GM18511 (cell line): ENCODE results near the gene IFT27.

Experiments used
- ATAC-seq: cut with Tn5 transposase; IDR thresholded peaks from one replicate; pipeline ENCODE4 v1.9.1; 2021; ENCODE audit warnings: mild to moderate bottlenecking, moderate library complexity; ENCODE audit not compliant: unreplicated experiment

IFT27 gene, protein sequence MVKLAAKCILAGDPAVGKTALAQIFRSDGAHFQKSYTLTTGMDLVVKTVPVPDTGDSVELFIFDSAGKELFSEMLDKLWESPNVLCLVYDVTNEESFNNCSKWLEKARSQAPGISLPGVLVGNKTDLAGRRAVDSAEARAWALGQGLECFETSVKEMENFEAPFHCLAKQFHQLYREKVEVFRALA

DNA sequence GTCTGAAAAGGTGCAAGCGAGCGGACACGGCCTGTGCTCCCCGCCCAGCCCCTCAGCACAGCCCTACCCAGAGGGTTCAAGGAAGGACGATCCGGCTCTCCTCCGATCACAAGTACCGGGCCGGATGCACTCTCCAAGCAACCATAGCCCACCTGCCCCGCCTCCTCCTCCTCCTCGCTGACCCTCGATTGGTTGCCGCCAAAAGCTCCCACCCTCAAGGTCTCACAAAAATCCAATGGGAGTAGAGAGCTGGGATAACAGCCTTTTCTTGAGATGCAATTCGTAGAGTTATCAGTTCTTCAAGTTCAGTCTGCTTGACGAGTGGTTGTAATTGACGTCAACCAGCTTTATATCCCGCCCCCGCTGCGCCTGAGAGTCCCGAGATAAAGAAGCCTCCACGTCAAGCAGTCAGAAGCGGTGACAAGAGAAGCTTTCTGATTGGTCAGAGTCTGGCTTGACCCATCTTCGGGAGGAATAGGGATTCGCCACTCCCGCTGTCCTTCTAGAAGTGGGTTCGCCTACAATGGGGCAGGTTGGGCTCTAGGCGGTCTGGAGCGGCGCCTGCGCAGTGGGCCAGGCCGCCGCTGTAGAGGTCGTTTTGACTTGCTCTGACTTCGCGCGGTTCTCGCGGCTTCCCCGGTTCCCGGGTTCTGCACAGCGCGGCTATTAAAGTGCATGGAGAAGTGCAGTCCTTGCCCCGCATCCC, at the start of gene IFT27:
IFT27 (minus strand) TSS at position 156 of the 706 bp plus-strand sequence. CDS start 412 bp downstream, outside the sequence.
- ATAC-seq, result peak; percentile 92

- no peak for ATAC-seq
These were observed 48.7 kb upstream of the IFT27 start for GRCh38 chr22:36824655-36825054.

- no peak for ATAC-seq
These were observed 47.4 kb upstream of the IFT27 start for GRCh38 chr22:36823186-36823839.

- ATAC-seq, result no peak
These were observed 46.7 kb upstream of the IFT27 start for GRCh38 chr22:36822581-36822980.

DNA sequence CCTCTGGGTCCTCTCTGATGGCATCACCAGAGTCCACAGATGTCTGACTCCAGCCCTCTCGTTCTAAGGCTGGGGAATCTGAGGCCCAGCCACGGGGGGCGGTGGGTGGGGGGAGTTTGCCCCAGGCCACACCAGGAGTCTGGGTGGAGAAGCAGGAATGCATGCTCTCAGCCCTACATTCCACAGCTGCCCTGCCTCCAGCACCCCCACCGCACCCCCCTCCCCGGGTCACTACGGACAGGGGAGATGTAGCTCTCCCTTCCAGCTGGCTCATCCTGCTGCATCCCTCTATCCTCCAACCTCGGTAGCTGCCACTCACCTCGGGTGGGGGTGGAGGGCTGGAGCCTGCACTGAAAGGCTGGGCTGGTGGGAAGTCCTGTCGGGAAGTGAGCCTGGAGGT, 43.2 kb upstream of the IFT27 start:
- no peak for ATAC-seq

DNA sequence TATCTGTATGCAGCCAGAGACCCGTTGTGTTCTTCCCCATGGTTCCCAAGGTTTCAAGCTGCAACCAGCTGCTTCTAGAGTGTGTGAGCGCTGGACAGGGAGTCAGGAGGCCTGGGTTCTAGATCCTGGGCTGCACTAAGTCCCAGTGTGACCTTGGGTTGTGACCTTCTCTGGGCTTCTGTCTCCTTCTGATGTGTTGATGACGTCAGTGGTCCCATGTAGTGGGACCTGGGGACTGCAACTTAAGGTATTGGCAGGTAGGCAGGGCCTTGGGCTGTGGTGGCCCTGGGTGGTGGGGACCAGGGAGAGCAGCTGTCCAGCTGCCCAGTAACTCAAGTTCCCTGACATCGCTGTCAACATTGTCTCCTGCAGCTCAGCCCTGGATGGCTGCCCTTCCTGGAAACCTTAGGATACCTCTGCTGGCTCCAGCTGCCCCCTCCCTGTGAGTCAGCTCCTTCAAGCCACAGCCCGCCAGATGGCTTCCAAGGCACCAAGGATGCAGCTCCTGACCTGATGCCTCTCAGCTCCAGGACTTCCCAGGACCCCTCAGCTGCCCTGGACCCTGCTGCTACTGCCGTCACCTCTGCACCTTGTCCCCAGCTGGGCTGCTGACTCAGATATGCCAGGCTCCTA, 42.2 kb upstream of the IFT27 start:
- no peak for ATAC-seq

DNA sequence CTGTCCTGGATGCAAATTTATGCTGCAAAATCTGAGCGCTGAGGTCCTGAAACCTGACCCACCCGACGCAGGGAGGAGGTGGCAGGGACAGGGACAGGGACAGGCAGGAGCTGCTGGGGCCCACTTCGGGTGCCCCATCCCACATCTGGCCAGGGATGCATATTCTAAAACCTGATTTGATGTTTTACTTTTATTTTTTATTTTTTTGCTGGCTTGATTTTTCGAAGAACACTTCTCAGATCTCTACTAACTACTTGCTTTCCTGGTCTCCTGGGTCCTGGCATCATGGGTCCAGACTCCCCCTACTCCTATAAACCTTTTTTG, 41.6 kb upstream of the IFT27 start:
- no peak for ATAC-seq

- ATAC-seq, result no peak
These were observed 41.0 kb upstream of the IFT27 start, which contains the start of gene PVALB for GRCh38 chr22:36816636-36817524. Gene PVALB (minus strand): TSS chr22:36817035. CDS start chr22:36817005, 30 bp downstream.

- ATAC-seq, result no peak
These were observed 40.4 kb upstream of the IFT27 start for GRCh38 chr22:36816339-36816635.

DNA sequence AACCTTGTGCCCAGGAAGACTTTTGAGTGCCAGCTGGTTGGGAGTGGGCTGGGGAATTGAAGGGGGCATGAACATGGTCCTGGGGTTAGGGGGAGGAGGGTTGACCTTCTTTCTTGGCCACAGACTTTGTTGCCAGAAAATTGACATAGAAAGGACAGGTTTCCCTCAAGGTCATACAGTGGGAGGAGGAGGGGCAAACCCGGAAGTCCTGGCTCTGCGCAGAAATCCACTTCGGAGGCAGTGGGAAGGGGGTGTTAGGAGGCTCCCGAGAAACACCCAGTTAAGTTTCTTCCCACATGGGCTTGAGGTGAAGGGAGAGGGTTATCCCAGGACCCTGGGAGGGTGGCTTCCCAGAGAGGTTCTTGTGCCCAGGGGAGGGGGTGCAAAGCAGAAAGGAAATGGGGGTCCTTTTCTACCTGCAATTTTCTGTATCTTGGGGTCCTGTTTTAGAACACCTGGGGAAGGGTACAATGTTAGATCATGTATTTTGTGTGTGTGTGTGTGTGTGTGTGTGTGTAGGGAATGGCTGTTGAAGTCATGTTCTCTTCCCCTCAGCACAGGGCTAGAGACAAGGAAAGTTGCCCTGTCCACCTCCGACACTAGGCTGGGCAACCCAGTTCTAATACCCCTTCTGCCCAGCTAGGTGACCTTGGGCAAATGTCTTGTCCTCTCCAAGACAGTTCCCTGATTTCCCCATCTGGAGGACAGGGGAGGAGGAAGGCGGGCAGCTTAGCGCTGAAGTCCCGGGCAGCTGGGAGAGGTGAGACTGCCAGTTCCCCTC, 39.8 kb upstream of the IFT27 start:
- no peak for ATAC-seq

DNA sequence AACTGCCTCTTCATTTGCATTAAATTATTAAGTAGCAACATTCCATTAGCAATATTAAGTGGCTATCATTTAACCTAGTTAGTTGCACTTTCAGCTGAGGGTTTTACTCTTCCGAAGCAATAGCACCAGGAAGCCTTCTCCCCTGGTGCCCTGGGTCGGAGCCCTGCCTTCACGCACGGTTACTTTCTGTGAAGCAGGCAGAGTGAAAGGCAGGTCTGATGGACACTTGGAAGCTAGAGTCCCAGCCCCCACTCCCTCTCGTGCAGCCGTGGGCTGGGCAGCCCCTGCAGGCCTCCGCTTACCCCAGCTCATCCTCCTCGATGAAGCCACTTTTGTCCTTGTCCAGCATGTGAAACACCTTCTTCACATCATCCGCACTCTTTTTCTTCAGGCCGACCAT, 38.9 kb upstream of the IFT27 start:
- no peak for ATAC-seq

DNA sequence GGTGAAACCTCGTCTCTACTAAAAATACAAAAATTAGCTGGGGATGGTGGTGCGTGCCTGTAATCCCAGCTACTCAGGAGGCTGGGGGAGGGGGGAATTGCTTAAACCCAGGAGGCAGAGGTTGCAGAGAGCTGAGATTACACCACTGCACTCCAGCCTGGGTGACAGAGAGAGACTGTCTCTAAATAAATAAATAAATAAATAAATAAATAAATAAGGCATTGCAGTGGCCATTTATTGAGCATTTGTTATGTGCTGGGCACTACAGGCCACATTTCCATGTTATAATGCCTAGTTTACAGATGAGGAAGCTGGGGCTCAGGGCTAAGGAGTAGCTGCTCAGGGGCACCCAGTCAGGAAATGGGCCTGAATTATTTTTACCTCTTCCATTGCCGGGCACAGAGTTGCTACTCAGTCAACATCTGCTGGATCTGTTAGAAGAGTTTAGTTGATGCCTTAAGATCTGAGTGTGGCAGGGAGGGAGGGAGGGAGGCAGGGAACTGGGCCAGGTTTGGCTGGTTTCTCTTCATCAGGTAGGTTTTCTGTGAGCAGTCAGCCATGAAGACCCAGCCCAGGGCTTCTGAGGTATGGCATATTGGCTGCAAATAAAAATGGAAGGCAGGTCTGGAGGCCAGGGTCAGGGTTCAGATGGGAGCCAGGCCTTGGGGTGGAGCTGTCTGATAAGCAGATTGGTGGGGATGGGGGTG, 35.3 kb upstream of the IFT27 start:
- ATAC-seq, result no peak

GRCh38 chr22:36809351-36809750, 33.4 kb upstream of the IFT27 start:
- ATAC-seq, result no peak

DNA sequence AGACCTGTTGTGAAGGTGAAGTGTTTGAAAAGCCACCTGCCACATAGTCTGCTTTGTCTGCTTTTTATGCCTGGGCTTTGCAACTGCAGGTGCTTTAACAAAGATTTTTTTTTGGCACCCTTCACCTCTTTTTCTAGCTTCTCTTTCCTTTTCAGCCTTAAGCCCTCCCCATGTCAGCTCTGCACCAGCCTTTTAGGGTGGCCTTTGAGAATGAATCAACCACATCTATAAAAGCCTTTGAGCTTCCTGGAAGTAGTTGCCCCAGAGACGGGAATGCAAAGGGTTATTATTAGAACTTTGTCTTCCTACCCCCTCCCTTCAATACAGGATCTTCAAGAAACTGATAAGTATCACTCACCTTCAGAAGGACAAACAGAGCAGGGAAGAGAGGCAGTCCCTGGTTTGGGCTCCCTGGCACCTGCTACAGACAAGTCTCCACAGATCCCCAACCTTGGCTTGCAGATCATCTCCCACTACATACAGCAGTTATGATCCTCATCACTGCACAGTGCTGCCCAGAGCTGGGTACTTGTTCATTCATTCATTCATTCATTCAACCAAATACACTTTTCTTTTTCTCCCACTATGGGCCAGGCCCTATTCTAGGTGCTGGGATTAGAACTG, 32.9 kb upstream of the IFT27 start:
- ATAC-seq, result no peak

DNA sequence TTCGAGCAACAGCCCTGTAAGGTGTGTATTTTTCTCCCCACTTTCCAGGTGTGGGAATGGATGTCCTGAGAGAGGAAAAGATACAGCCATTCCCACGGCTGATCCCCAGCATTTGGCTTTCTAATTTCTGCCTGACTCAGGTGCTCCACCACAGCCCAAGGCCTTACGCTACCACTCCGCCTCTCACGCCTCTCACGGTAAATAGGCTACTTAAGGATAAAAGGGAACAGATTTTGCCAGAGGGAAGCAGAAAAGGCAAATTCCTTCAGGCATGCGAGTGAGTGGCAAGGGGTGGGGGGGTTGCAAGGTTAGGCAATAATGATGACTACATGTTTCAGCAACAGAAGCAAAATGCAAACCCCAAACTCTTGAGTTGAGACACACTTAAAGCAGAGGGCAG, 31.7 kb upstream of the IFT27 start:
- no peak for ATAC-seq

GRCh38 chr22:36806835-36807234, 30.9 kb upstream of the IFT27 start:
- ATAC-seq, result no peak

- ATAC-seq, result no peak
These were observed 27.4 kb upstream of the IFT27 start for GRCh38 chr22:36803358-36803757.

- ATAC-seq, result no peak
These were observed 22.8 kb upstream of the IFT27 start for GRCh38 chr22:36798674-36799066.
